ACHN (cell line): ENCODE data around the gene FN1.
"Not testable (repeated sequence)": the region's sequence is repeated elsewhere in the genome, so short reads cannot be mapped to it uniquely, and the experiment has no call there.

ENCODE experiments used
- DNase-seq: peaks from one replicate; pipeline ENCODE4 v3.0.0-alpha.2; 2015
- in situ Hi-C: cut with HindIII; loops from 2 replicates; pipeline ENCODE4 v1.10.0; 2017; ENCODE audit warnings: low sequenced_read_pairs, low pct_ligation_motif_present, low pct_unique_long_range_greater_than_20kb

Gene FN1

DNA sequence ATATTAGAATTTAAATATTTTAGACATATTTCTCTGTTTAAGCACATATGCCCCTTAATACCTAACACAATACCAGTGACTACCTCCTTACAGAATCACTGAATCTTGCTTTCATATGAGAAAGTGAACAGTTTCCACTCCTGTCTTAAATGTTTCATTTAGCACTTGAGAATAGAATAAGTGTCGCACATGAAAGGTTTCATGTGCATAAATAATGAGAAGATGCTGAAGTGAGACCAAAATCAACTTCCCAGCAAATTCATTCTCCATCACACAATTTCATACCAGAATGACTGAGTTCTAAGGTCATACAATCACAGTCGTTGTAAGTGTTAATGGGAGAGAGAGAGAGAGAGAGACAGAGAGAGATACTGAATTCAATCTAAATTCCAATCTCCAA is 72.8 kb downstream of the FN1 start:
- in situ Hi-C loops, result no loop called here
- DNase-seq, result no peak

DNA sequence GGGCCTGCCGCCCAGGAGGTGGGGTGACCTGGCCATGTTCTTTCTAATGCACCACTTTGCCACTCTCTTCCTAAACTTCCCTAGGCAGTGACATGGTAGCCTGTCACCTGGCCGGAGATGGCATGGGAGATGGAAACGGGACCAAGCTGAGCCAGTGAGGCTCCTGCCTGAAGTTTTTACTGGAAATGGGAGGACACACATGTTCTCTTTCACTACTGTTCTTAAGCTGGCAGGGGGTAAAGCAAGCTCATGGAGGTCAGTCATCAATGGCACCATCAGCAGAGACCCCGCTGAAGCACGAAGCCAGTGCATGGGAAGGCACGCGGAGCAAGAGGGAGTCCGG is 73.3 kb downstream of the FN1 start:
- DNase-seq, result no peak
- in situ Hi-C loops, result no loop called here

DNA sequence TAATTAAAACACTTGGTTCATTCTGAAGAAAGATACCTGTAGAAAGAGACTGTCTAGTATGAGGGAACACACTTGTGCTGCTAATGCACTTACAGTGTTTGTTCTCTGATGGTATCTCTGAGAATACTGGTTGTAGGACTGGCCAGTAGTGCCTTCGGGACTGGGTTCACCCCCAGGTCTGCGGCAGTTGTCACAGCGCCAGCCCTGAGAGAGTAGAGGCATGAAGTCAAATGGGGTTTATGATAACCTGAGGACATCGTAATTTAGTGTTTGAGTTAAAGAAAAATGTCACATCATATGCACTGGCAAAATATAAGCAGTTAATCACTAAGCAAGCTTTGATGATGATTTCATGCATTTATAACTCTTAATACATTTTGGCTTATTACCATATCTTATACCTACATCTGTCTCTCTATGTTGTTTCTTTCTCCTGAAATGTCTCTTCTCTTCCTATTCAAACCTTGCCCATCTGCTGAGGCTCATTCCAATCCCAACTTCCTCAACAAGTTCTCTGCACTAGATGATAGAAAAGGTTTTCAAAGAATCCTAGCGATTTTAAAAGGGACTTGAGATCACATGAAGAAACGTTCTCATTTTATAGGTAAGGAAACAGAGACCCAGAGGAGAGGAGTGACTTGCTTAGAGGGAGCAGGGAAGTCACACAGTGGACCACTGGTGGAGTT is 73.8 kb downstream of the FN1 start:
- in situ Hi-C loops, result no loop called here
- DNase-seq, result no peak

DNA sequence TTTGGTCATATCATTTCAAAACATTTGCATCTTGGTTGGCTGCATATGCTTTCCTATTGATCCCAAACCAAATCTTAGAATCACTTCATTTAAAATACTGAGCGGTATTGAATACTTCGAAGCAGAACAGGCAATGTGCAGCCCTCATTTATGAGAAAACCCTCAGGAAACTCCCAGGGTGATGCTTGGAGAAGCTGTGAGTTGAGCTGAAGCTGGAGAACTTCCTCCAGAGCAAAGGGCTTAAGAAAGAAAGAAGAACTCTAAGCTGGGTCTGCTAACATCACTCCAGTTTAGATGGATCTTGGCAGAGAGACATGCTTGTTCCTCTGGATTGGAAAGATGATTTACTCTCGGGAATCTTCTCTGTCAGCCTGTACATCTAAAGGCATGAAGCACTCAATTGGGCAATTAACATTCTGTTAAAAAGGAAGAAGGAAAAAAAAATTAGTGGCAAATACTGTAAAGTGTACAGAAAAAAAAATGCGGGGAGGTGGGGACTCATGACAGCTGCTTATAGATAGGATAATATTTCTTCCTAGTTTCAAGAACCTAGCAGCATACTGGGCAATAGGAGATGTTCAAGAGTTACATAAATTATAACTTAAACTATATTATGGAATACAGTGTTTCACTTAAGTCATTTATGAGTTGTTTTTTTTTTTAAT is 74.5 kb downstream of the FN1 start:
- DNase-seq, result no peak
- in situ Hi-C loops, result no loop called here

DNA sequence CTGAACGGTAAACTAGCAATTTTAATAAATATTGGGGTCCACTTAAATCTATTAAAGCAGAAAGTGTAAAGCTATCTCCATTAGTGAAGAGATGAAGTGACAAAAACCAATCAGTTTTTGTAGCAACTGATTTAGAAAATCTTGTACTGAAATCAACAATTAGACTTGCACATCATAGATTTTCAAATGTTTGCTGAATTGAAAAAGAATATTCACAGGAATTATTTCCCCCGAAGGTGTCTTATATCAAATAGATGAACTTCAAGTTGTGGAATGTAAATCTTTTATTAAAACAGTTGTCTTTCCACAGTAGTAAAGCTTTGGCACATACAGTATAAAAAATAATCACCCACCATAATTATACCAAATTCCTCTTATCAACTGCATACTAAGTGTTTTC is 75.3 kb downstream of the FN1 start:
- no peak for DNase-seq
- in situ Hi-C loops, result no loop called here

DNA sequence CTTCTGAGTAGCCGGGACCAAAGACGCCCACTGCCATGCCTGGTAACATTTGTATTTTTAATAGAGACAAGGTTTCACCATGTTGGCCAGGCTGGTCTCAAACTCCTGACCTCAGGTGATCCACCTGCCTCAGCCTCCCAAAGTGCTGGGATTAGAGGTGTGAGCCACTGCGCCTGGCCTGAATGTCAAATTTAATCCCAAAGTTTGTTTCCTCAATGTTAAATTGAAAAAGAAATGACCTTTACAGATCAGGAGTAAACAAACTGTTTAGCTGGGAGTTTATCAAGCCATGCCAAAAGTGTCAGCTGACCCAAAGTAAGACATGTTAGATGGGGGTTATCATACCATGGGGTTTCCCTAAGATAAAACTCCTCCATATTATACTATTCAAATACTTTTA is 75.8 kb downstream of the FN1 start:
- in situ Hi-C loops, DNase-seq: not testable (repeated sequence)

DNA sequence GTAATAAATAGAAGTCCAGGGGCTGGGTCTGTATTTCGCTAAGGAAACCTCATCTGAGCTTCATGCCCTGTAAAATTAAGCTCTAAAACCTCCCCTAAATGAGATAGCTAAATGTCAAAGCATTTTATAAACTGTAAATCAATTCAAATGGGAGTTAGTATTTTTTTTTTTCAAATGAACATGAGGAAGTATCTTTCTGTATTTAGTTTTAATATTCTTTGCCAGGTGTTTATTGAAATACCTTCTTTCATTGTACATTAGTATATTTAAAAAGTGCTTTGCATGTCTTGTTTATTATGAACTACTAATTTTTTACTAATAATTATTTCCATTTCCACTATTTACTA is 76.3 kb downstream of the FN1 start:
- in situ Hi-C loops, result no loop called here
- no peak for DNase-seq

DNA sequence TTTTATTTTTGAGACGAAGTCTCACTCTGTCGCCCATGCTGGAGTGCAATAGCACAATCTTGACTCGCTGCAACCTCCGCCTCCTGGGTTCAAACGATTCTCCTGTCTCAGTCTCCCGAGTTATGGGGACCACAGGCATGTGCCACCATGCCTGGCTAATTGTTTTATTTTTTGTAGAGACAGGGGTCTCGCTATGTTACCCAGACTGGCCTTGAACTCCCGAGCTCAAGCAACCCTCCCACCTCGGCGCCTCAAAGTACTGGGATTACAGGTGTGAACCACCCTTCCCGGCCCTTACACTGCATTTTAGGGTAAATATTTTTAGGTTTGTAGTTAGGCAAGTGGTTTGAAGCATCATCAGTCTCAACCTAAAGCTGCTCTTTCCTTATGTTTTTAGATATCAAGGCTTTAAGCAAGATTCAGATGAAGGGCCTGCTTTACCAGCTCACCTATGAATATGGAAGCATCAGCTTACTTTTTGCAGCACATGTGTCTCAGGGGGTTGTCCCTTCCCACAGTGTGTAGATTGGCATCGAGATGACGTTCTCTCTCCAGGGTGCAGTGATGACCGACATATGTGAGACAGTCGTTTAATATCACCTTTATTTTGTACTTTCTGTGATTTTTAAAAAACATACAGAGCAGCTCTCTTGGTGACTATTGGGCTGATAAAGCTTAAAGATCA is 76.8 kb downstream of the FN1 start:
- in situ Hi-C loops, result no loop called here
- DNase-seq, result no peak

DNA sequence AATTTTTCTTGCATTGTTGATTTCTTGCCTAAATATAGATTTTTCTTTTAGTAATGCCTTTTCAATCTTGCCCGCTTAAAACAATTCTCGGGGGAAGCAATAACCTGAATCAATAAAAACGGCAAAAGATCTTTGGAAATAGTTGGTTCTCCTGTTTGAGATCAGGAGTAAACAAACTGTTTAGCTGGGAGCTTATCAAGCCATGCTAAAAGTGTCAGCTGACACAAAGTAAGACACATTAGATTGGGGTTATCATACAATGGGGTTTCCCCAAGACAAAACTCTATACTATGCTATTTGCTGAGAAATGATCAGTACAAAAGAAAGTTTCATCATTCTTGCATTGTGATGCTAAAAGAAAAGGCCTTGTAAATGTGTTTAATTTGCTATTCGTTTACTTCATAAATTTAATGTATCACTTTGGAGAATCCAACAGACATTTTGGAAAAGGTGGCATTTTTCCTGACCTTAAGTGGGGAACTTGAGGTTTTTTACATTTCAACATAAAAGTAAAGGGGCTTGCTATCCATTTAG is 77.5 kb downstream of the FN1 start:
- in situ Hi-C loops, result no loop called here
- no peak for DNase-seq

DNA sequence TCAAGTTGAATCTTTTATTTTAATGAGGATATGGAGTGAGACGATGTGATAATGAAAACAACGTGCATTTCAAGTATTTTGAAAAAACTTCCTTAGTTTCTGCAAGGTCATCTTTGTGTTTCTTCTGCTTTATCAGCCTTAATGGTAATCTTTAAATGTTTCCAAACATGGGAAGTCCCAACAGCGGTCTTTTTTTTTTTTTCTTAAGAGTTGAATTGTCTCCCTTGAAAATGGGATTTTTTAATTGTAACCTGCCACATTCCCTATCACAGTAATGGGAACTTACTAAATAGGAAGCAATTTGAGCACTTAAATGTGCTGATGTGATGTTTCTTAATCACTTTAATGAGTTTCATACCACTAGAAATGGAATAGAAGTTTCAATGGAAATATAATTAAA is 78.2 kb downstream of the FN1 start:
- DNase-seq, result no peak
- in situ Hi-C loops, result no loop called here

DNA sequence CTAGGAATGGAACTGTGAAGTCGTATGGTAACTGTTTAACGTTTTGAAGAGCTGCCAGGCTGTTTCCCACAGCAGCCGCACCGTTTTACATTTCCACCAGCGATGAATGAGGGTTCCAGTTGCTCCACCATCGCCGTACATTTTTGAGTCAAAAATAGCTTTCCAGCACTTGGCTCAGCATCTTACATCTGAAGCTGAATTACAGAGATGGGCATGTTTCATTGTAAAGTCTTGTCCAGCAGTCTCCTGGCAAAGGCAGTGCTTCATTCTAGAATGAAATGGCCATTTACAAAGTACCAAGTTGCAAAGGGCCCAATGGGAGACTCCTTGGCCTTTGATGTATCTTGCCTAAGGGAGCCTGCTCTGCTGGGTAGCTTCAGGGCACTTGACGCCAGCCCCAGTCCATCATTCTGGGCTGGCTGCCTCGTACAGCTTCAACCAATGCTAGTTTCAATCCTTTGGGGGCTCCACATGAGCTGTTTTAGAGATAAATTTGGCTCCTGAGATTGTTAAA is 78.9 kb downstream of the FN1 start:
- in situ Hi-C loops, result no loop called here
- peak; percentile 35 for DNase-seq

DNA sequence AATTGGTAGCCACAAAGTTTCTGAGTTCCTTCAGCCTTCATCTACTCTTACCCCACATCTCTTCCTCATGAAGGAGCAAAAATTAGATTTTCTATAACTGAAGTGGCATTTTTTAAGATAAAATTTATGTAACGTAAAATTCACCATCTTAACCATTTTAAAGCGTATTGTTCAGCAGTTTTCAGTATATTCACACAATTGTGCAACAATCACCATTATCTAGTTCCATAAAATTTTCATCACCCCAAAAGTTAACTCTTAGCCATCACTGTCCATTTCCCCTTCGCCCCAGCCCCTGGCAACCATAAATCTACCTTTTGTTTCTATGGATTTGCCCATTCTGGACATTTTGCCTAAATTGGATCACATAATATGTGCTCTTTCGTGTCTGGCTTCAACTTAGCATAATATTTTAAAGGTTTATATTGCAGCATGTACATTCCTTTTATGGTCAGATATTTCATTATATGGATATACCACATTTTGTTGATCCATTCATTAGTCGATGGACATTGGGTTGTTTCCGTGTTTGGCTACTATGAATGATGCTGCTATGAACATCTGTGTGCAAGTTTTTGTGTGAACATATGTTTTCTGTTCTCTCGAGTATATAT is 79.4 kb downstream of the FN1 start:
- no peak for DNase-seq
- in situ Hi-C loops, result no loop called here

DNA sequence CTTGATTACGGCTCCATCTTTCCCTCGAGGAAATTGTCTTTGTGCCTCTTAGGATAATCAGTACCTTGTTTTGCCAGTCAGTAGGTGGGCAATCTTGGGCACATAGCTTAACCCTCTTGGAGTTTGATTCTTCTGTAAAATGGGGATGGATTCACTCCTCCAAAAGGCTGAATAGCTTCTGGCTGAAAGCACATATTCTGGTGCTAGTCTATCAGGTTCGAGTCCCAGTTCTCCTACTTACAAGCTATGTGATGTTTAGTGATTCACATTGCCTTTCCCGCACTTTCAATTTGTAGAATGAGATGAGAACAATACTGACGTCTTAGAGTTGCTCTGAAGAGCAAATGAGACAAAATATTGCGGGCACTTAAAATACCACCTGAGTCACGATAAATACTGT is 80.1 kb downstream of the FN1 start:
- no peak for DNase-seq
- in situ Hi-C loops, result no loop called here

DNA sequence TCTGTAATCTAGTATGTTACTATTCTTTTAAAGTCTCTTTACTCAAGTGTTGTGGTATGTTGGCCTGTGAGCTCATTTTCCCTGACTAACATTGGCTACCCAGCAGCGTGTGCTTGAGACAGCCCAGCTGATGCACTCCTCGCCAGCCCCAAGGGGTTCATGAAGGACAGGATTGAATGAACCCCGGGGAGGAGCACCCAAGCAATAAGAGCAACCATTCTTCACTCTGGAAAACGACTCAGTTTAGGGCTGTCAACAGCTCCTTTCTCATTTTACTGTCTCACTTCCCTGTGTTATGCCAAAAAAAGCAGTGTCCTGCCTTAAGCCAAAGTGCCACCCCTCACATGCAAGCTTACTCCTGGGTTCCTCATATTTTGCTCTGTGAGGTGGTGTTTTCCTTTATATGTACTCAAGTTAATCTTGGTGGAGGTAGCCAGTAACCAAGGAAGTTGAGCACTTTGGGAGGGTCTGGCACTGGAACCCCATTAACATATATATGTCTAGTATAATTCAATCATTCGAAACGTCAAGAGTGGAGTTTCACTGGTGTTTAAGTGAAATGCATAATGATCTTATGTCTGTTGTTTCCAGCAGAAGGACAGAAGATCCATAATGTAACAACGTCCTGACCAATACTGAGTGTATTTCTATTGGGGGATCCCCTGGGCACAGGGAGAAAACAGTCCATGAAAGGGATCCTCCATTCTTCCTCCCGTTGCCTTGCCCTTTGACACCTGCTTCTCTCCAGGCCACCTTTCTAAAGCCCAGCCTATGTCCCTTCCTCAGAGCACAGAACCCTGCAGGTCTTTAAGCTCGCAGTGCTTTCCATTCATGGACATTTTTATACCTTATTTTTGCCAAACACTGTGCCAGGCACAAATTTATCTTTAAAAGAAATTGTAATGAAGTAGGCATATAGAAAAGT is 80.8 kb downstream of the FN1 start:
- DNase-seq, result no peak
- in situ Hi-C loops, result no loop called here

DNA sequence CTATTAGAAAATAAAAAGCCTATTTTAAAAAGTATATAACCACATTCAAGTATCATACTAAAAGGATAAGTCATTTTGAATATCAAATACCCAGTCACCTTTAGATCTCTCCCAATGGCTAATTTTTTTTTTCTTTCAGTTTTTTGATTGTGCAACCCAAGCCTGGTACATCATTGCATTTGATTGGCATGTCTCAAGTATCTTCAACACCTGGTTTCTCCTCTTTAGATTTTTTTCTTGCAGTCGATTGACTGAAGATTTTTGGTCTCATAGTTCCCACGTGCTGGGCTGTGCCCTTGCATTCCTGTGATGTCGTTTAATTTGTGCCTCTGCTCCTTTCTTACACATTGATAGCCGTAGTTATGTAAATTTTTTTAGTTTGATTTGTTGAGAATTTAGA is 83.3 kb downstream of the FN1 start:
- no peak for DNase-seq
- in situ Hi-C loops, result no loop called here

DNA sequence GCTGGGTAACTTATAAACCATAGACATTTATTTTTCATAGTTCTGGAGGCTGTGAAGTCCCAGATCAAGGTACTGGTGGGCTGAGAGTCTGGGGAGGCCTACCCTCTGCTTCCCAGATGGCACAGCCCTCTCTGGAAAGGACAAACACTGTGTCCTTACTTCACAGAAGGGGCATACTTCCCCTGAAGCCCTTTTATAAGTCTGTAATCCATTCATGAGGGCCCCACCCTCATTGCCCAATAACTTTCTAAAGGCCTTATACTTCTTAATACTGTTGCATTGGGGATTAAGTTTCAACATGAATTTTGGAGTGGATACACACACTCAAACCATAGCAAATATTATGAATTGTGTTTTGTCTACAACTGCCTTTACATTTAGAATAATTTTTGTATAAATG is 88.0 kb downstream of the FN1 start:
- in situ Hi-C loops, result no loop called here
- DNase-seq, result no peak

DNA sequence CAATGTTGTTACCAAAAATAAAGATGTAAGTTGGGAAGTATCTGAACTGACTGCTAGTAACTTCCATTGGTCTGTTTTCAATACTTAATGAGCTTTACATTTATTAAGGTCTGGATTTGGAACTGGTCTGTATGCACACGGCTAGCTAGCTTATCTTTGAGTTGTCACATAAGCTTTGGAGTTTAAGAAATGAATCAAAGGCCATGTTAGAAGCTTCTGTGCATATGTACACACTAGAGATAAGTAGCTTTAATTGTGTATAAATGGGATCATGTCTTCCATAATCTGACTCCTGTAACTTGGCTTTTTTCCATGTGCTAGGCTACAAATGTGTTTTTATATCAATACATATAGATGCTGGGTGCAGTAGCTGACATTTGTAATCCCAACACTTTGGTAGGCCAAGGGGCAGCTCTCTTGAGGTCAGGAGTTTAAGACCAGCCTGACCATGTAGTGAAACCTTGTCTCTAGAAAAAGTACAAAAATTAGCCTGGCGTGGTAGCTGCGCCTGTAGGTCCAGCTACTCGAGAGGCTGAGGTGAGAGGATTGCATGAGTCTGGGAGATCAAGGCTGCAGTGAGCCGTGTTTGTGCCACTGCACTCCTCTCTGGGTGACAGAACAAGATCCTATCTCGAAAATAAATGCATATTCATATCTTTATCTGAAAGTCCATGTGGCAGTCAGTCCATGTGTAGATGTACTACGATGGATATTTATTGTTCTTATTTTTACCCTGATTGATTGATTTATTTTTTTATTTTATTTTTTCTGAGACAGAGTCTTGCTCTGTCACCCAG is 96.8 kb downstream of the FN1 start:
- in situ Hi-C loops, result no loop called here
- no peak for DNase-seq
